ENCODE measurements around the gene NAPA. TPM values are rescaled to one million over a fixed set of nuclear protein-coding genes. Genes with fewer than 3 reads are reported as not detected.

NAPA gene
- total RNA-seq, 1 experiment from 2014 or later, result 61.3 TPM

- TF ChIP-seq, protein P1, sequence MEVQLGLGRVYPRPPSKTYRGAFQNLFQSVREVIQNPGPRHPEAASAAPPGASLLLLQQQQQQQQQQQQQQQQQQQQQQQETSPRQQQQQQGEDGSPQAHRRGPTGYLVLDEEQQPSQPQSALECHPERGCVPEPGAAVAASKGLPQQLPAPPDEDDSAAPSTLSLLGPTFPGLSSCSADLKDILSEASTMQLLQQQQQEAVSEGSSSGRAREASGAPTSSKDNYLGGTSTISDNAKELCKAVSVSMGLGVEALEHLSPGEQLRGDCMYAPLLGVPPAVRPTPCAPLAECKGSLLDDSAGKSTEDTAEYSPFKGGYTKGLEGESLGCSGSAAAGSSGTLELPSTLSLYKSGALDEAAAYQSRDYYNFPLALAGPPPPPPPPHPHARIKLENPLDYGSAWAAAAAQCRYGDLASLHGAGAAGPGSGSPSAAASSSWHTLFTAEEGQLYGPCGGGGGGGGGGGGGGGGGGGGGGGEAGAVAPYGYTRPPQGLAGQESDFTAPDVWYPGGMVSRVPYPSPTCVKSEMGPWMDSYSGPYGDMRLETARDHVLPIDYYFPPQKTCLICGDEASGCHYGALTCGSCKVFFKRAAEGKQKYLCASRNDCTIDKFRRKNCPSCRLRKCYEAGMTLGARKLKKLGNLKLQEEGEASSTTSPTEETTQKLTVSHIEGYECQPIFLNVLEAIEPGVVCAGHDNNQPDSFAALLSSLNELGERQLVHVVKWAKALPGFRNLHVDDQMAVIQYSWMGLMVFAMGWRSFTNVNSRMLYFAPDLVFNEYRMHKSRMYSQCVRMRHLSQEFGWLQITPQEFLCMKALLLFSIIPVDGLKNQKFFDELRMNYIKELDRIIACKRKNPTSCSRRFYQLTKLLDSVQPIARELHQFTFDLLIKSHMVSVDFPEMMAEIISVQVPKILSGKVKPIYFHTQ (CRISPR knock-in tag; IDR thresholded peaks at IDR 0.05), result no peak
- TF ChIP-seq ESRRA (CRISPR knock-in tag; IDR thresholded peaks at IDR 0.05; ENCODE audit: borderline replicate concordance), result no peak
- no peak for TF ChIP-seq GABPB1 (CRISPR knock-in tag; IDR thresholded peaks at IDR 0.05)
Observed at GRCh38 chr19:47497050-47497766, 17.7 kb downstream of the NAPA start (continued).

GRCh38 chr19:47495478-47496372 is 19.1 kb downstream of the NAPA start:
- Mint-ChIP-seq H3K4me1 (peaks cover 17% of the 10 kb centered on the region), H3K27ac (no peak overlapping the region), H3K27me3 (ENCODE audit: low read depth) (no peaks in the 10 kb centered on the region), H3K9me3 (no peaks in the 10 kb centered on the region), H3K4me3 (no peak overlapping the region), H3K36me3 (0 out of 2 replicates have a peak, but pooled peaks cover 3% of the 10 kb centered on the region)
- ChIA-PET POLR2A (no interaction called here), CTCF (interaction anchor here (0.7 to 3.5 kb wide), 7 partner anchors 11 to 218 kb away, joined by 3 to 13 read pairs (median 4); partner anchors contain the start of genes EHD2 and KPTN)
- ATAC-seq, result no peak
- no peak for DNase-seq (ENCODE audit: low spot score)
- TF ChIP-seq ESRRA (CRISPR knock-in tag; IDR thresholded peaks at IDR 0.05; ENCODE audit: borderline replicate concordance) (no peak), ZNF317 (CRISPR knock-in tag; IDR thresholded peaks at IDR 0.05; ENCODE audit: borderline replicate concordance, low read depth) (no peak), RELA (CRISPR knock-in tag; IDR thresholded peaks at IDR 0.05; ENCODE audit: borderline replicate concordance) (no peak), KAT7 (CRISPR knock-in tag; IDR thresholded peaks at IDR 0.05; ENCODE audit: borderline replicate concordance) (no peak), ATF2 (CRISPR knock-in tag; IDR thresholded peaks at IDR 0.05; ENCODE audit: borderline replicate concordance, low read depth) (no peak), ATF6 (CRISPR knock-in tag; IDR thresholded peaks at IDR 0.05) (no peak), NR3C1 (CRISPR knock-in tag; conservative IDR thresholded peaks at IDR 0.05; ENCODE audit: low read depth) (no peak), IRF2 (CRISPR knock-in tag; IDR thresholded peaks at IDR 0.05; ENCODE audit: borderline replicate concordance, low read depth) (no peak), FOXK1 (CRISPR knock-in tag; IDR thresholded peaks at IDR 0.05) (no peak)
- TF ChIP-seq, protein P2, sequence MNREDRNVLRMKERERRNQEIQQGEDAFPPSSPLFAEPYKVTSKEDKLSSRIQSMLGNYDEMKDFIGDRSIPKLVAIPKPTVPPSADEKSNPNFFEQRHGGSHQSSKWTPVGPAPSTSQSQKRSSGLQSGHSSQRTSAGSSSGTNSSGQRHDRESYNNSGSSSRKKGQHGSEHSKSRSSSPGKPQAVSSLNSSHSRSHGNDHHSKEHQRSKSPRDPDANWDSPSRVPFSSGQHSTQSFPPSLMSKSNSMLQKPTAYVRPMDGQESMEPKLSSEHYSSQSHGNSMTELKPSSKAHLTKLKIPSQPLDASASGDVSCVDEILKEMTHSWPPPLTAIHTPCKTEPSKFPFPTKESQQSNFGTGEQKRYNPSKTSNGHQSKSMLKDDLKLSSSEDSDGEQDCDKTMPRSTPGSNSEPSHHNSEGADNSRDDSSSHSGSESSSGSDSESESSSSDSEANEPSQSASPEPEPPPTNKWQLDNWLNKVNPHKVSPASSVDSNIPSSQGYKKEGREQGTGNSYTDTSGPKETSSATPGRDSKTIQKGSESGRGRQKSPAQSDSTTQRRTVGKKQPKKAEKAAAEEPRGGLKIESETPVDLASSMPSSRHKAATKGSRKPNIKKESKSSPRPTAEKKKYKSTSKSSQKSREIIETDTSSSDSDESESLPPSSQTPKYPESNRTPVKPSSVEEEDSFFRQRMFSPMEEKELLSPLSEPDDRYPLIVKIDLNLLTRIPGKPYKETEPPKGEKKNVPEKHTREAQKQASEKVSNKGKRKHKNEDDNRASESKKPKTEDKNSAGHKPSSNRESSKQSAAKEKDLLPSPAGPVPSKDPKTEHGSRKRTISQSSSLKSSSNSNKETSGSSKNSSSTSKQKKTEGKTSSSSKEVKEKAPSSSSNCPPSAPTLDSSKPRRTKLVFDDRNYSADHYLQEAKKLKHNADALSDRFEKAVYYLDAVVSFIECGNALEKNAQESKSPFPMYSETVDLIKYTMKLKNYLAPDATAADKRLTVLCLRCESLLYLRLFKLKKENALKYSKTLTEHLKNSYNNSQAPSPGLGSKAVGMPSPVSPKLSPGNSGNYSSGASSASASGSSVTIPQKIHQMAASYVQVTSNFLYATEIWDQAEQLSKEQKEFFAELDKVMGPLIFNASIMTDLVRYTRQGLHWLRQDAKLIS (CRISPR knock-in tag; IDR thresholded peaks at IDR 0.05; ENCODE audit: borderline replicate concordance), result no peak
